Gastrocnemius medialis (tissue), 4 donors: Measurements from ENCODE around the gene BSCL2. TPM values are rescaled to one million over a fixed set of nuclear protein-coding genes. Genes with fewer than 3 reads are reported as not detected.
"Not testable (repeated sequence)": the region's sequence is repeated elsewhere in the genome, so short reads cannot be mapped to it uniquely, and the experiment has no call there.

Source experiments
- ATAC-seq, 2 donors: fragments of 150-250 bp; one replicate each; pipeline ENCODE4 v1.9.1; 2016
- DNase-seq, 2 donors: peaks; one replicate each; pipeline ENCODE4 v3.0.0-alpha.2; 2019
- H3K27ac ChIP-seq, 4 donors: fragments of 200-600 bp; sonication (generic); 1 replicate in 1 of 4; 2 replicates in 3 of 4; pipeline ENCODE4 v1.5.1; 2016 to 2018; ENCODE audit warnings: mild to moderate bottlenecking in 2 of 4, moderate library complexity in 1 of 4
- H3K27me3 ChIP-seq, 3 donors: fragments of 200-600 bp; sonication (generic) in 2 of 3; 1 replicate in 1 of 3; 2 replicates in 2 of 3; pipeline versions ENCODE4 v1.5.1 to v1.6.0; 2016 to 2019; ENCODE audit warnings: mild to moderate bottlenecking in 1 of 3, moderate library complexity in 1 of 3
- H3K36me3 ChIP-seq, 2 donors: fragments of 200-600 bp; sonication (generic) in 1 of 2; one replicate each; pipeline ENCODE4 v1.5.1; 2017 to 2018
- H3K4me1 ChIP-seq, 2 donors: fragments of 200-600 bp; sonication (generic) in 1 of 2; one replicate each; pipeline ENCODE4 v1.5.1; 2016 to 2017; ENCODE audit warnings: mild to moderate bottlenecking in 2 of 2
- H3K4me3 ChIP-seq, 4 donors: fragments of 200-600 bp; sonication (generic) in 3 of 4; 1 replicate in 1 of 4; 2 replicates in 3 of 4; pipeline ENCODE4 v1.5.1; 2016 to 2019; ENCODE audit warnings: mild to moderate bottlenecking in 2 of 4
- H3K9me3 ChIP-seq, 3 donors: fragments of 200-600 bp; sonication (generic) in 2 of 3; 1 replicate in 1 of 3; 2 replicates in 2 of 3; pipeline ENCODE4 v1.5.1; 2016 to 2019
- CTCF ChIP-seq, 5 experiments: fragments of 450-650 bp in 3 of 5; fragments of 200-600 bp in 2 of 5; sonication (generic) in 2 of 5; IDR thresholded peaks in 4 of 5; conservative IDR thresholded peaks in 1 of 5; 1 replicate in 4 of 5; 2 replicates in 1 of 5; pipeline ENCODE4 v1.5.1; 2016 to 2019; ENCODE audit warnings: antibody characterized with exemption in 5 of 5, mild to moderate bottlenecking in 3 of 5, moderate library complexity in 3 of 5
- POLR2A ChIP-seq, 2 donors: fragments of 450-650 bp; IDR thresholded peaks; one replicate each; pipeline ENCODE4 v1.6.1; 2017; ENCODE audit warnings: antibody characterized with exemption in 2 of 2, mild to moderate bottlenecking in 2 of 2, moderate library complexity in 2 of 2
- in situ Hi-C, 4 donors: fragments of 200-750 bp; cut with MboI; loops; one replicate each; pipeline versions ENCODE4 v1.15.0 to v1.8.0; 2017; ENCODE audit warnings: low sequenced_read_pairs in 4 of 4
- intact Hi-C: fragments of 100-400 bp; cut with DNase I; formaldehyde crosslinking; loops from one replicate; pipeline ENCODE4 v1.15.1; 2023; ENCODE audit warnings: low total_unique reads
- total RNA-seq, 4 donors: library from RNA; depleted of rRNA; stranded (reverse); fragments of >200 nt; gene quantifications; one replicate each; pipeline versions ENCODE4 v1.1.0 to v1.2.3, GENCODE V29; 2016

BSCL2 gene
- total RNA-seq, 4 donors from 2014 or later: 33.4 to 114 (median 55.6) TPM

GRCh38 chr11:62694455-62695167 is 12.6 kb downstream of the BSCL2 start:
- Histone ChIP-seq H3K36me3 (peaks cover 0 to 38% of the 10 kb centered on the region in 2 donors), H3K27me3 (no peaks in the 10 kb centered on the region), H3K4me1 (peaks cover 20 to 27% of the 10 kb centered on the region in 2 donors), H3K27ac (peak overlapping the region; percentile 65 to 88 (median 84)), H3K9me3 (no peaks in the 10 kb centered on the region), H3K4me3 (no peak overlapping the region)
- peak; percentile 84 to 92 for DNase-seq
- ATAC-seq: peak; percentile 98 to 99
- intact Hi-C loops: loop anchor here (1.0 to 5.0 kb wide), 5 partner anchors 13 to 299 kb away; partner anchors contain the start of genes EML3, INTS5 and ROM1
- TF ChIP-seq POLR2A (IDR thresholded peaks at IDR 0.05) (peak in 1 of 2 donors; percentile 24), CTCF (IDR thresholded peaks at IDR 0.05 in 4 of 5, conservative IDR thresholded peaks at IDR 0.05 in 1 of 5) (peak; percentile 85 to 90 (median 88))
- in situ Hi-C loops: loop anchor here in 3 of 4 donors (10.0 to 25.0 kb wide), 2 partner anchors 307 to 310 kb away; no protein-coding TSS in a partner anchor

DNA sequence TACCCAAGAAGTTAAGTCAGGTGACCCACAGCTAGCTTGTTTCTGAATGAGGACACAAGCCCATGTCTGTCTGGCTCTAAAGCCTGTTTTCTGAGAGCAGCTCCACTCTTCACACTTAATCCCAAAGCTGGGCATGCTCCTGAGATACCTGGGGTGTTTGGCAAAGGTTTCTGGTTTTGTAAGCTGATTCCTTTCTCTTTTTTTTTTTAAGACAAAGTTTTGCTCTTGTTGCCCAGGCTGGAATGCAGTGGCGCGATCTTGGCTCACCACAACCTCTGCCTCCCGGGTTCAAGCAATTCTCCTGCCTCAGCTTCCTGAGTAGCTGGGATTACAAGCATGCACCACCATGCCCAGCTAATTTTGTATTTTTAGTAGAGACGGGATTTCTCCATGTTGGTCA is 13.6 kb downstream of the BSCL2 start:
- in situ Hi-C loops: loop anchor here in 3 of 4 donors (10.0 to 25.0 kb wide), 2 partner anchors 306 to 309 kb away; no protein-coding TSS in a partner anchor
- intact Hi-C loops: loop anchor here (1.0 to 5.0 kb wide), 5 partner anchors 12 to 298 kb away; partner anchors contain the start of genes EML3, INTS5 and ROM1
- H3K36me3 ChIP-seq: peaks cover 0 to 38% of the 10 kb centered on the region in 2 donors
- not testable (repeated sequence) for H3K4me3 ChIP-seq, H3K9me3 ChIP-seq, DNase-seq, ATAC-seq, H3K27me3 ChIP-seq
- peaks cover 20 to 28% of the 10 kb centered on the region in 2 donors for H3K4me1 ChIP-seq
- peak overlapping the region in 2 of 4 donors; percentile 81 to 88 for H3K27ac ChIP-seq

DNA sequence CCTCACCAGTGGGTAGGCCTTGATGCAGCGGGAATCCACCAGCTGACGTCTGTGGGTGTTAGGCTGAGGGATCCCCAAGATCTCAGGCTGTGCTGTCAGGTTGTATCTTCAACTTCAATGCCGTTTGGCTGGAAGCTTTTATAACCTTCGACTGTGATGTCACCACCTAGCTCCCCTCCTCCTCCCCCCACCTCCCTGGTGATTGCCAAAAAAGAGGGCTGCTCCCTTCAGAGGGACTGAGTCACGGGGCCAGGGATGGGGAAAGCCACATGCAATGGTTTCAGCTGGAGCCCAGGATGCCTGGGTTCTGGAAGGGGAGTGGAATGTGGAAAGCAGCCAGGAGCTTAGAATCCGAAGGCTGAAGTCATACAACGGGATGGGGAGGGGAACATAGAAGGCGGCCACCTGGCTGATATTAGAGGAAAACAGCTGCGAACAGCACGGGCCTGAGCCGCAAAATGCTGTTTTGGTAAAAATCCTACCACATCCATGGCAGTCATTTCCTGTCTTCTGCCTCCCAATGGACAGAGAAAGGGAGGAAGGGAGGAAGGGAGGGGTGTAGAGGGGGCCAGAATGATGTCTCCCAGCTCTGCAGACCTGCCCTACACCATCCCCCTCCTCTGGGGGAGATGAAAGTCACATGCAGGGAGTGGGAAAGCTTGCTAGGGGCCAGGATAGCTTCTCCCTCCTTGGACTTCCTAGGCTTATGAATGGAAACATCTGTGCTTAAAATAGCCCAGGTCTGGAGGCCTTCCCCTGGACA is 17.6 kb downstream of the BSCL2 start, which contains the start of gene LRRN4CL:
TSS of gene LRRN4CL (minus strand) at position 110 of the 763 bp plus-strand sequence. CDS start 1,022 bp downstream, outside the sequence.
- Histone ChIP-seq H3K4me3 (peak within 1 kb of the TSS; percentile 24 to 32 (median 30)), H3K4me1 (peaks cover 14 to 17% of the 10 kb centered on the region in 2 donors), H3K36me3 (peaks cover 0 to 38% of the 10 kb centered on the region in 2 donors), H3K9me3 (no peaks in the 10 kb centered on the region), H3K27ac (peak within 1 kb of the TSS; percentile 52 to 73 (median 62)), H3K27me3 (peaks cover 0 to 6% (median 0%) of the 10 kb centered on the region in 3 donors)
- TF ChIP-seq POLR2A (IDR thresholded peaks at IDR 0.05): peak; percentile 46 to 66
- TF ChIP-seq CTCF (IDR thresholded peaks at IDR 0.05 in 4 of 5, conservative IDR thresholded peaks at IDR 0.05 in 1 of 5): no peak
- ATAC-seq (peak; percentile 70 to 82), DNase-seq (peak; percentile 73 to 87)
- intact Hi-C loops (loop anchor here (5.0 kb wide), 1 partner anchor 77 kb away; the partner anchor contains the start of genes EML3 and ROM1), in situ Hi-C loops (loop anchor here in 3 of 4 donors (10.0 to 25.0 kb wide), 2 partner anchors 302 to 305 kb away; no protein-coding TSS in a partner anchor)

DNA sequence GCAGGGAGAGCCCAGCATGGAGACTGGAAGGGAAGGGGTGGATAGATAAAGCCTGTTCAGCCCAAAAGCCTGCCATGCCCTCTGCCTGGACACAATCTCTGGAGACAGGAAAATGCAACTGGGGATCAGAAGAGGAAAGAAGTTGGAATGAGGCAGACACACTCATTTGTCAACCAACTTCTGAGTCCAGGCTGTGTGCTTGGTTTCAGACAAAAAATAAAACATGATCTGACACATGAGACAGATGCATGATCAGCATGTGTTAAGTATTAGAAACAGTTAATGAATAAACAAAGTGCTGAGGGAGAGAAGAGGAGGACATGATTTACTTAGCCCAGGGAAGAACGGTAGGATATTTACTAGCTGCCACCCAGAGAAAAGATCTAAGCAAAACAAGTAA is 18.7 kb downstream of the BSCL2 start:
- Histone ChIP-seq H3K4me3 (peak overlapping the region; percentile 24 to 32 (median 30)), H3K36me3 (peaks cover 0 to 36% of the 10 kb centered on the region in 2 donors), H3K4me1 (peaks cover 9 to 11% of the 10 kb centered on the region in 2 donors), H3K9me3 (no peaks in the 10 kb centered on the region), H3K27me3 (peaks cover 0 to 6% (median 0%) of the 10 kb centered on the region in 3 donors), H3K27ac (peak overlapping the region; percentile 52 to 73 (median 62))
- in situ Hi-C loops: loop anchor here in 2 of 4 donors (25.0 kb wide), 1 partner anchor 301 kb away; no protein-coding TSS in a partner anchor
- no peak for ATAC-seq
- DNase-seq: no peak
- intact Hi-C loops: no loop called here
- no peak for TF ChIP-seq CTCF (IDR thresholded peaks at IDR 0.05 in 4 of 5, conservative IDR thresholded peaks at IDR 0.05 in 1 of 5)
- no peak for TF ChIP-seq POLR2A (IDR thresholded peaks at IDR 0.05)
